SK-N-SH treated with all-trans-retinoic acid at 6 μM for 48 hours (cell line): ENCODE data around the gene GAL.

Source experiments
- ATAC-seq: fragments of 200-7000 bp; cut with Tn5 transposase; 3 replicates; pipeline ENCODE4 v1.9.1; 2020; ENCODE audit warnings: mild to moderate bottlenecking, moderate library complexity
- ARNTL ChIP-seq: fragments of 450-650 bp; formaldehyde crosslinking; IDR thresholded peaks from 2 replicates; pipeline ENCODE4 v1.5.0; 2020; ENCODE audit warnings: low read depth, mild to moderate bottlenecking, moderate library complexity, borderline replicate concordance
- BACH2 ChIP-seq: fragments of 250-450 bp; sonication (Bioruptor Pico); IDR thresholded peaks from 2 replicates; pipeline ENCODE4 v1.9.0; 2021; ENCODE audit warnings: mild to moderate bottlenecking, borderline replicate concordance
- ESRRG ChIP-seq: fragments of 250-450 bp; sonication (Bioruptor Pico); IDR thresholded peaks from 2 replicates; pipeline ENCODE4 v1.6.1; 2021; ENCODE audit warnings: mild to moderate bottlenecking
- ISL1 ChIP-seq: fragments of 250-450 bp; sonication (Bioruptor Pico); IDR thresholded peaks from 2 replicates; pipeline ENCODE4 v2.1.2; 2022; ENCODE audit warnings: mild to moderate bottlenecking, moderate library complexity
- PPARA ChIP-seq: fragments of 250-450 bp; sonication (Bioruptor Pico); IDR thresholded peaks from 2 replicates; pipeline ENCODE4 v1.5.0; 2020; ENCODE audit warnings: mild to moderate bottlenecking, borderline replicate concordance
- RARB ChIP-seq: fragments of 250-450 bp; sonication (Bioruptor Pico); IDR thresholded peaks from 2 replicates; pipeline ENCODE4 v1.8.0; 2021; ENCODE audit warnings: mild to moderate bottlenecking, moderate library complexity
- SNAI2 ChIP-seq: fragments of 250-450 bp; sonication (Bioruptor Pico); IDR thresholded peaks from 2 replicates; pipeline ENCODE4 v1.5.0; 2020; ENCODE audit warnings: mild to moderate bottlenecking, moderate library complexity
- TCF4 ChIP-seq: fragments of 250-450 bp; sonication (Bioruptor Pico); IDR thresholded peaks from 2 replicates; pipeline ENCODE4 v1.8.0; 2021; ENCODE audit warnings: mild to moderate bottlenecking, moderate library complexity, borderline replicate concordance
- TOX ChIP-seq: fragments of 250-450 bp; sonication (Bioruptor Pico); IDR thresholded peaks from 2 replicates; pipeline ENCODE4 v1.8.0; 2021; ENCODE audit warnings: mild to moderate bottlenecking, moderate library complexity, borderline replicate concordance
- ZC3H10 ChIP-seq: fragments of 250-450 bp; sonication (Bioruptor Pico); IDR thresholded peaks from 2 replicates; pipeline ENCODE4 v1.5.1; 2021; ENCODE audit warnings: mild to moderate bottlenecking, moderate library complexity
- ZFP3 ChIP-seq: fragments of 250-450 bp; sonication (Bioruptor Pico); IDR thresholded peaks from 2 replicates; pipeline ENCODE4 v1.5.0; 2020; ENCODE audit warnings: mild to moderate bottlenecking, moderate library complexity
- ZFP30 ChIP-seq: fragments of 450-650 bp; formaldehyde crosslinking; IDR thresholded peaks from 2 replicates; pipeline ENCODE4 v1.5.0; 2022; ENCODE audit warnings: mild to moderate bottlenecking, moderate library complexity
- ZNF565 ChIP-seq: fragments of 450-650 bp; formaldehyde crosslinking; conservative IDR thresholded peaks from 2 replicates; pipeline ENCODE4 v1.5.0; 2020; ENCODE audit warnings: low read depth, mild to moderate bottlenecking, moderate library complexity
- ZNF70 ChIP-seq: fragments of 450-650 bp; formaldehyde crosslinking; IDR thresholded peaks from 2 replicates; pipeline ENCODE4 v1.5.0; 2020; ENCODE audit warnings: mild to moderate bottlenecking, moderate library complexity
- ZNF8 ChIP-seq: fragments of 450-650 bp; formaldehyde crosslinking; IDR thresholded peaks from 2 replicates; pipeline ENCODE4 v1.5.0; 2020; ENCODE audit warnings: mild to moderate bottlenecking, moderate library complexity
- TF ChIP-seq, protein P1 (sequence below): fragments of 250-450 bp; sonication (Bioruptor Pico); IDR thresholded peaks from 2 replicates; pipeline ENCODE4 v1.8.0; 2021; ENCODE audit warnings: low read depth, mild to moderate bottlenecking, moderate library complexity, borderline replicate concordance
- TF ChIP-seq, protein P2 (sequence below): fragments of 250-450 bp; sonication (Bioruptor Pico); IDR thresholded peaks from 2 replicates; pipeline ENCODE4 v1.5.1; 2020; ENCODE audit warnings: low read depth, mild to moderate bottlenecking, moderate library complexity
- TF ChIP-seq, protein P3 (sequence below): fragments of 250-450 bp; sonication (Bioruptor Pico); IDR thresholded peaks from 2 replicates; pipeline ENCODE4 v1.5.1; 2021; ENCODE audit warnings: mild to moderate bottlenecking, moderate library complexity

GAL gene

DNA sequence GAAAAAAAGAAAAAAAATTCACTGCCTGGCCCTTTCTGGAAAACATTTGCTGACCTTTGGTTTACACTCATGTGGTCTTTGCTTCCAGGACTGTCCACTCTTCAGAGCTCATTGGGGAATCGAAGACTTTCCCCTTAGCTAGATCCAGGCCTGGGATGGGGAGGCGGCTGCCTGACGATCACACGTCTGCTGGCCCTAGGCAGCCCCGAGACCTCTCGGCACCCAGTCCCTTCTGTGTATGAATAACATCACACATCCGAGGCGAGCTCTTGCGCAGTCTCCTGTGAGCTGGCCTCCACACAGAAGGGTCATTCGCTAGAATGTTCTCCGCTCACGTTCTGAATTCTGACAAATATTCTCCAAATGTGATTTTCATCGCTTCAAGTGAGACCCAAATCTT is 25.7 kb upstream of the GAL start:
- no peak for TF ChIP-seq ARNTL (CRISPR knock-in tag)
- no peak for TF ChIP-seq ZNF70 (CRISPR knock-in tag)
- no peak for TF ChIP-seq TCF4 (CRISPR knock-in tag)
- TF ChIP-seq, protein P1, sequence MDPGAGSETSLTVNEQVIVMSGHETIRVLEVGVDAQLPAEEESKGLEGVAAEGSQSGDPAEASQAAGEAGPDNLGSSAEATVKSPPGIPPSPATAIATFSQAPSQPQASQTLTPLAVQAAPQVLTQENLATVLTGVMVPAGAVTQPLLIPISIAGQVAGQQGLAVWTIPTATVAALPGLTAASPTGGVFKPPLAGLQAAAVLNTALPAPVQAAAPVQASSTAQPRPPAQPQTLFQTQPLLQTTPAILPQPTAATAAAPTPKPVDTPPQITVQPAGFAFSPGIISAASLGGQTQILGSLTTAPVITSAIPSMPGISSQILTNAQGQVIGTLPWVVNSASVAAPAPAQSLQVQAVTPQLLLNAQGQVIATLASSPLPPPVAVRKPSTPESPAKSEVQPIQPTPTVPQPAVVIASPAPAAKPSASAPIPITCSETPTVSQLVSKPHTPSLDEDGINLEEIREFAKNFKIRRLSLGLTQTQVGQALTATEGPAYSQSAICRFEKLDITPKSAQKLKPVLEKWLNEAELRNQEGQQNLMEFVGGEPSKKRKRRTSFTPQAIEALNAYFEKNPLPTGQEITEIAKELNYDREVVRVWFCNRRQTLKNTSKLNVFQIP (CRISPR knock-in tag), result no peak
- TF ChIP-seq ZNF565 (CRISPR knock-in tag), result no peak
- peak; percentile 24 for ATAC-seq

DNA sequence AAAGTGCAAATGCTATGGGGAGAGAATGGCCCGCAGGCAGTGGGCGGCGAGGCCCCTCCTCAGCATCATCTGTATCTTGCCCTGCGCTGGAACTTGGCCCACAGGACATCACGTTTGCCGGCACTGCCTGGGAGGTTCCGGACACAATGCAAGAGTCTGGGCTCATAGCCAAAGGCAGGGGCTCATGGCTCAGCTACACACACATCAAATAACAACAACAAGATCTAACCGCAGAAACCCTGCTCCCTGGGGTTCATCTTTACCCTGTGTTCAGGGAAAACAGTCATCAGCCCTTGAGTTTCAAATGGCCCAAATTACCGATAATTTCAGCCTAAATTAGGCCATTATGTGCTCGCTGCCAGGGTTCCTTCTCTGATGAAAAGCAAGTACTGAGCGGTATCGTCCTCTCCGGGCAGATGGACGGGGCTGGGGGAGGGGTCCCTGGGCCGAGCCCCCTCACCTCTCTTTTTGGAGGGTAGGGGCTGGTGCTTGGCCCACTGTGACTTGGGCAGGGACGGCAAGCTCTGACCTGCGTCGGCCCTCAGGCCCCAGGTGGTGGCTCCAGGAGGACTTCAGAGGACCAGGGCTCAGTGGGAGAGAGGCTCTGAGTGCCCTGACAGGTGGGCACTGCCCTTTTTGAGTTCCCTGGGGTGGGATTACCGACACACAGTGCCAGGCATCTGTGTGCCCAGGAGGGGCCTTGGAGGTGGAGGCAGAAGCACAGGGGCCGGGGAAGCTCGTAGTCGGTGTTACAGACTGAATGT is 25.0 kb upstream of the GAL start:
- TF ChIP-seq, protein P2, sequence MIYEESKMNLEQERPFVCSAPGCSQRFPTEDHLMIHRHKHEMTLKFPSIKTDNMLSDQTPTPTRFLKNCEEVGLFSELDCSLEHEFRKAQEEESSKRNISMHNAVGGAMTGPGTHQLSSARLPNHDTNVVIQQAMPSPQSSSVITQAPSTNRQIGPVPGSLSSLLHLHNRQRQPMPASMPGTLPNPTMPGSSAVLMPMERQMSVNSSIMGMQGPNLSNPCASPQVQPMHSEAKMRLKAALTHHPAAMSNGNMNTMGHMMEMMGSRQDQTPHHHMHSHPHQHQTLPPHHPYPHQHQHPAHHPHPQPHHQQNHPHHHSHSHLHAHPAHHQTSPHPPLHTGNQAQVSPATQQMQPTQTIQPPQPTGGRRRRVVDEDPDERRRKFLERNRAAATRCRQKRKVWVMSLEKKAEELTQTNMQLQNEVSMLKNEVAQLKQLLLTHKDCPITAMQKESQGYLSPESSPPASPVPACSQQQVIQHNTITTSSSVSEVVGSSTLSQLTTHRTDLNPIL (CRISPR knock-in tag), result no peak
- no peak for TF ChIP-seq ZNF565 (CRISPR knock-in tag)
- no peak for TF ChIP-seq RARB (CRISPR knock-in tag)
- TF ChIP-seq ZFP3, result no peak
- TF ChIP-seq ISL1, result no peak
- TF ChIP-seq ZC3H10 (CRISPR knock-in tag), result no peak
- TF ChIP-seq TCF4 (CRISPR knock-in tag), result peak; percentile 30; the same call in 1 of the 2 replicates
- no peak for TF ChIP-seq PPARA
- peak; percentile 88 for ATAC-seq

DNA sequence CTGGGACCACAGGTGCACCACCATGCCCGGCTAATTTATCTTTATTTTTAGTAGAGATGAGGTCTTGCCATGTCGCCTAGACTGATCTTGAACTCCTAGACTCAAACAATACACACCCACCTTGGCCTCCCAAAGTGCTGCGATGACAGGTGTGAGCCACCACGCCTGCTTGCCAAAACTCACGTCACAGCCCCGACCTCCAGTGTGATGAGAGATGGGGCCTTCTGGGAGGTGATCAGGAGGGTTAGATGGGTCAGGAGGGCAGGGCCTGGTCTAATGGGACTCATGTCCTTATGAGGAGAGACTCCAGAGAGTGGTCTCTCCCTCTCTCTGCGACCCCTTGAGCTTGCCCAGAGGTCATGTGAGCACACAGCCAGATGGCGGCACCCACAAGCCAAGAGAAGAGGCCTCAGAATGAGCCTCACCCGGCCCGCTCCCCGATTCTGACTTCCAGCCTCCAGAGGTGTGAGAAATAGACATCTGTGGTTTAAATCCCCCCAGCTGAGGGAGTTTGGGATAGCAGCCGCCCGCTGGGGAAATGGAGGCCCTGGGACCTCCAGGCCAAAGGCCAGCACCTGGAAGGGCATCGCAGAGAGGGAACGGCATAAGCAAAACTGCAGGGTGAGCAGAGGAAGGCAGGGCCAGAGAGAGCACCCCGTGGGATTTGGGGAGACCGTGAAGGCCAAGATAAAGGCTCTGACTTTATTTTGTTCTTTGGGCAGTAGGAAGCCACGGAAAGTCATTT is 24.1 kb upstream of the GAL start:
- no peak for TF ChIP-seq ZNF565 (CRISPR knock-in tag)
- TF ChIP-seq ARNTL (CRISPR knock-in tag), result no peak
- TF ChIP-seq ZFP3, result no peak
- TF ChIP-seq, protein P3, sequence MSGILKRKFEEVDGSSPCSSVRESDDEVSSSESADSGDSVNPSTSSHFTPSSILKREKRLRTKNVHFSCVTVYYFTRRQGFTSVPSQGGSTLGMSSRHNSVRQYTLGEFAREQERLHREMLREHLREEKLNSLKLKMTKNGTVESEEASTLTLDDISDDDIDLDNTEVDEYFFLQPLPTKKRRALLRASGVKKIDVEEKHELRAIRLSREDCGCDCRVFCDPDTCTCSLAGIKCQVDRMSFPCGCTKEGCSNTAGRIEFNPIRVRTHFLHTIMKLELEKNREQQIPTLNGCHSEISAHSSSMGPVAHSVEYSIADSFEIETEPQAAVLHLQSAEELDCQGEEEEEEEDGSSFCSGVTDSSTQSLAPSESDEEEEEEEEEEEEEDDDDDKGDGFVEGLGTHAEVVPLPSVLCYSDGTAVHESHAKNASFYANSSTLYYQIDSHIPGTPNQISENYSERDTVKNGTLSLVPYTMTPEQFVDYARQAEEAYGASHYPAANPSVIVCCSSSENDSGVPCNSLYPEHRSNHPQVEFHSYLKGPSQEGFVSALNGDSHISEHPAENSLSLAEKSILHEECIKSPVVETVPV (CRISPR knock-in tag), result no peak
- no peak for TF ChIP-seq ESRRG (CRISPR knock-in tag)
- no peak for TF ChIP-seq BACH2 (CRISPR knock-in tag)
- TF ChIP-seq ZC3H10 (CRISPR knock-in tag), result no peak
- no peak for TF ChIP-seq ZFP30 (CRISPR knock-in tag)
- TF ChIP-seq TCF4 (CRISPR knock-in tag), result no peak
- TF ChIP-seq SNAI2, result no peak
- no peak for ATAC-seq

DNA sequence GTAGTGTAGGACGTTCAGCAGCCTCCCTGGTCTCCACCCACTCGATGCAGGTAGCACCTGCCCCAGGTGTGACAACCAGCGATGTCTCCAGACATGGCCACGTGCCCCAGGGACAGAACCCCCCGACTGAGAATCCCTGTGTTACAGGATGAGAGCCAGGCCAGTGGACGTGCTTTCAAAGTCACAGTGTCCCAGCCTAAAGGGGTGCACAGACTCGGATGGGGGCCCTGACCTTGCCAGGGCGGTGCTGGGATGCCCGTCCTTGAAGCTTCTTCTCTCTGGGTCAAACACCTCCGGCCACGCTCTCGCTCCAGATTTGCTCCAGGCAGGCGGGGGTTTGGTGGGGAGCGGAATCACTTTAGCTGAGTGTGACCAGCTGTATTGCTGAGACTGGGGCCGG is 23.3 kb upstream of the GAL start:
- no peak for TF ChIP-seq TOX (CRISPR knock-in tag)
- TF ChIP-seq SNAI2, result no peak
- TF ChIP-seq ZNF8 (CRISPR knock-in tag), result no peak
- TF ChIP-seq ZC3H10 (CRISPR knock-in tag), result no peak
- TF ChIP-seq ZNF565 (CRISPR knock-in tag), result no peak
- TF ChIP-seq, protein P3 (CRISPR knock-in tag), result no peak
- TF ChIP-seq, protein P1 (CRISPR knock-in tag), result no peak
- ATAC-seq, result no peak
